Inferior parietal cortex (tissue), 1 donor: Measurements from ENCODE around the gene NHEJ1.

Experiments used
- DNase-seq: peaks from one replicate; pipeline ENCODE4 v3.0.0-alpha.2; 2016; ENCODE audit errors: extremely low spot score

The NHEJ1 gene

DNA sequence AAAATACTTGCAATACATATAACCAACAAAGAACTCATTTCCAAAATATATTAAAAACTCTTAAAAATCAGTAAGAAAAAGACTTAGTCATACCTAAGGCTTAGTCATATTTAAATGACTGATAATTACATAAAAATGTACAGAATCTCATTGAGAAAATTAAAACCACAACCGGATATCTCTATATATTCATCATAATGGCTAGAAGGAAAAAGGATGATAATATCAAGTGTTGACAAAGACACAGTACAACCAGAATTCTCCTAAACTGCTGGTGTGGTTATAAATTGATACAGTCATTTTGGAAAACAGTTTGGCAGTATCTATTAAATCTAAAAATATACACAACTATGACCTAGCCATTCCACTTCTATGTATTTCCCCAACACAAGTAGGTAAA is 72.8 kb downstream of the NHEJ1 start:
- DNase-seq, result no peak

DNA sequence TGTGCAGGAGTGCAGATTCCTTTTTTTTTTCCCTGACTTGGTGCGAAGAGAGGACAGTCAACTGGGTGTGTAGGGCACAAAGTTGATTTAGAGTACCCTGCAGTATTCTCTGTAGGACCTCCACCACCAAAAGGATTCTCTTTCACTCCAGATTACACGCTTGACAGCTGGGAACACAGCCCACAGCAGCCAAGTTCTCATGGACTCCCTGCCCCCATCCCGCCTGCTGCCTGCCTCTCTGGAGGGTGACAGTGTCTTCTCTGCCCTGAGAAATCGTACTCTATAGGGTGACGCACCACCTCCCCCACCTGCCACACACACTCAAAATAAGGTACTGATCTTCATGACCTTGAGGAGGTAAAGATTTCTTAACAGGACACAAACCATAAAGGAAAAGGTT is 73.3 kb downstream of the NHEJ1 start:
- no peak for DNase-seq

DNA sequence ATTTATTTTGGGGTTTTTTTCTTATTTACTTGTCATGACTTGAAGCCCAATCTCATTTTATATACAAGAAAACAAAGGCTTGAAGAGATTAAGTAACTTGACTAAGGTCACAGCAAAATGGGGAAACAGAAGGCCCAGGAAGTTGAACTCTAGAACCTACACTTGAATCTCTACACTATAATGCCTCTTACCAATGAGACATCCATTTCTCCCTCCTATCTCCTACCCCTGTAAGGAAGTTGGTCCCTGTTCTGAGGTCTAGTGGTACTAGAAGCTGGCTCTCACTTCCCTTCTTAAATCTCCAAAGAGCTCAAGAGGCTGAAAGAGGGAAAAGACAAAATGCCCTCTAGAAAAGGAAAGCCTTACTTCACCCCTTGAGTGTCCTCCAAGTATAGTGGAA is 74.4 kb downstream of the NHEJ1 start:
- DNase-seq, result no peak

DNA sequence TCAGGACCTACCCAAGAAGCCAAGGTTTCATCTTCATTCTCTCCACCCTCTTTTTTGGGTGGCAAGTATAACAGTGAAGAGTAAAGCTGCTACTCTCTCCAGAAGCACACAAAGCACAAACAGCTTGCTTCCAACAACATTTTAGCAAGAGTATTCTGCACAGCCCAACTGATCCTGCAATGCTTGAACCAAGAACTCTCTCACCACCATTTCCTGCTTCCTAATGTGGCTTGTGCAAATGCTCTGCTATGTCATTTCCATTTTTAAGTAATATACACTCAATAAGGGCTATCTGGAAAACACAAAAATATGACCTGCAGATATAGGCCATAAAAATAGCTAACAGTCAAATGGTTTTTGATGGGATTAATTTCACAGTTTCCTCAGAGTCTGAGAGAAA is 75.8 kb downstream of the NHEJ1 start:
- DNase-seq, result no peak

DNA sequence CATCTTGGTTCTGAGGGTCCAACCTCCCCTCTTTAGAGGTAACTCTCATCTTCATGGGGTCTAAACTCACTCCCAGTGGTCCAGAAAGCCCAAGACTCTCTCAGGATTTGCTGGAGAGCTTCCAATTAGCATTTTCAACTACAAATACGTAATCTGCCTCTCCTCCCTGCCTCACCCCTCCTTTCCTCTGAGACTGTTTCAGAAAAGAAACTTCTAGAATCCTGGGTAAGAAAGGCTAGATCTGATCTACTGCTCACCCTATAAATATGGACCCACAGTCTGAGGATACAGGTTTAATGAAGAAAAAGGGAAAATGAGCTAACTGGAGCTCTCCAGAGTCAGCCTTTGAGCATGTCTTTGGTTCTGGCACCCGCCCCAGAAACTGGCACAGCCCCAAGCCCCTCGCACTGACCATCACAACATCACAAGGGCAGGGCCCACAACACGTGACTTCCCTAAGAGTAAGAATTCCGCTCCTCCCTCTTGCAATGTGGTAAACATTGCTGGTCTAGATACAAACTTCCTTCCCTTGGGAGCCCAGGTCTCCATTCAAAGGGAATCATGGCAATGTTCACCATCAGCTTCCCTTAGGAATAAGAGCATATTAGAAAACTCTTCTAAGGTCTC is 78.2 kb downstream of the NHEJ1 start:
- no peak for DNase-seq

DNA sequence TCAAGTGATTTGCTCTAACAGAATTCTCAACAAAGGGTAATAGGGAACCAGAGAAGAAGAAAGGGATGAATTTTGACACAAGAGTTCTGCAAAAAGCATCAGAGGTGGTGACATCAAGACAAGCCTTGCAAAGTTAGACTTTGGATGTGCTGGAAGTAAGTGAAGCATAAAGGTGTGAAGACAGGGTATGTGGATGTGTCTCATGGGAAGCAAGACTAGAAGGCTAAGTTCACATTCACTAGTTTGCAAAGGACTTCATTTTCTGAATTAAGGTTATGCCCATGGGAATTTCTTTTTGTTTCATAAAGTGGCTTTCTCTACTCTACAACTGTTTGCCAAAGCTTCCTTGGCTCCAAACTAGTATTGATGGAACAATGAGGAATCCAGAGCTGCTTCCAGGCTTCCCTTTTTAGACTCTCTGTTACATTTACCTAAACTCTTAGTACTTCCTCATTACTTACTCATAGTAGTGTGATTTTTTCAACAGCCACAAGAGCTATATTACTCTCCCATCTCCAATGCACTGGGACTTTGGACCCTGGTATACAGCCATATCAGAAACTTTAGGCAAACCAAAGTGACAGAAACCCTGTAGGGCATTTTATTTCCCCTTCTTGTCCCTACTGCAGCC is 78.8 kb downstream of the NHEJ1 start:
- DNase-seq, result no peak

DNA sequence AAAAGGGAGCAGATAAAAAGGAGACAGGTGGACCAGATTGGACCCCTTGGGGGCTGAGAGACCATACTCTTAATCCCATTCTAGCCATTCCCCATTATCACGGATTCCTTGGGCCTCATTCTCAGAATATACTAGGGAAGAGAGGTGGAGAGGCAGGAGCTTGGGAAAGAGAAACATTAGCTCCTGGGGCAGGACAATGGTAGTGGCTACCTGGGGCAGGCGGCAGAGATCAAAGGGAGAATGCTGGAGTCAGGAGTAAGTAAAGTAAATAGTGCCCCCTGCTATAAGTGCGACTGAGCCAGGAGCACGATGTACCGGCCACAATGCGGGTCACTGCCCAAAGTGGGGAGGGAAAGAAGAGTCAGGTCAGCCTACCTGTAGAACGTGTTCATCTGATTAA is 79.5 kb downstream of the NHEJ1 start:
- DNase-seq, result no peak

DNA sequence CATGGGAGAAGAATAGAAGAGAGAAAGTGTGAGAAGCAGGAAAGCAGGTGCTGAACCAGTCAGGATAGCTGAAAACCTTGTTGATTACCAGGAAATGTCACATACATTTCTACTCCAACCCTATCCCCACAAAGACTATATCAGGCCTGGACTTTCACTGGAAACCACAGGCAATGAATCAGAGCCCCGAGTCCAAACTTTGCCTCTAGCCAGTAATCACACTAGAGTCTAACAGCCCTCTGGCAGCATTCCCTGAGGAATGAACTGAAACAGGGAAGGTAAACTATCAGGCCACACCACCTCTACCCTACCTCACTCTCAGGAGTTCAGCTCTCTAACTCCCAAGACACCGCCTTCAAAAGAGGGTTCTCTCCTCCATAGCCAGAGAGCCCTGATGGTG is 81.2 kb downstream of the NHEJ1 start:
- DNase-seq, result no peak

DNA sequence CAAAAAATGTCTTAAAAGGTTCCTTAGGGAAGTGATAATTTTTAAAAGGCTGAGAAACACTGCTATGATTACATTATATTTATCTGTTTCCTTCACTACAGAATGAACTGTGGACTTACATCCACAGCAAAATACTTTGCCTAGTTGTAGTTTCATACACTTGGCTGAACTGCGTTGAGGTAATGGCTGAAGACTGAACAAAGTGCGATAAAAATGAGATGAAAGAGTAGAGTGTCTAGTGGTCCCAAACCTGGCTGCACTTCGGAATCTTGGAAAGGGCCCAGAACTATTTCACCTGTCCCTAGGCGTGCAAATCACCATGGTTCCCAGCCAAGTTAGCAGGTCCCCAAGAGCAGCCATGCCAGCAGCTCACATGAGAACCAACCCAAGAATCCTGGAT is 81.7 kb downstream of the NHEJ1 start:
- no peak for DNase-seq

DNA sequence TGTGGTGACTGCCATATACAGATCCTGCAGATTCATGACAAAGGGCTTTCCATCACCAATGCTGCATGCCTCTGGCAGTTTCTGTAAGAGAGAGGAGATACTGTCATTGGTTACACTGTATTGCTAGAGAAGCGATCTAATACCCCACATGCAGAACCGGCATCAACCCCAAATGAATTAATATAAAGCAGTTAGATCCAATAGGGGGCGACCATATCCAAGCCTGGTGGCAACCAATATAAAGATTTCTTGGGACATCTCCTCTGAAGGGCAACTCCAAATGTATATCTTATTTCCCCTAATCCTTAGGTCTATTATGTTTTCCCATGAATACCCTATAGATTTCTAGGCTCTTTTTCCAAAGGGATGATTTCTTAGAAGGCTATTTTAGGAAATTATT is 82.5 kb downstream of the NHEJ1 start:
- no peak for DNase-seq

DNA sequence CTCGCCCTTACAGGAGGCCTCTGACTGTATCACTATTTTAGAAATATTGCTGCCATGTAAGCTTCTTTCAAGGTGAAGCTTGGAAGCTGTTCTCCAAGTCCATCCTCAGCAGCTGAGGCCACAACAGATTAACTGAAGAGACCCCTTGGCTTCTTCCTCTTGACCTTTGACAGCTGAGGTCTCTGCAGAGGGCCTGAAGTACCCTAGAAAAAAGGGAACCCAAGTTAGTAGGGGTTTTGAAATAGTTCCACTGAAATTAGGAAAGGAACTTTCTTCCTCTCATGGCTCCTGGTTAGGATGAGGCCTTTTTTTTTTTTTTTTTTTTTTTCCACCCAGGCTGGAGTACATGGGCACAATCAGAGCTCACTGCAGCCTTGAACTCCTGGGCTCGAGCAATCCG is 84.4 kb downstream of the NHEJ1 start:
- no peak for DNase-seq

DNA sequence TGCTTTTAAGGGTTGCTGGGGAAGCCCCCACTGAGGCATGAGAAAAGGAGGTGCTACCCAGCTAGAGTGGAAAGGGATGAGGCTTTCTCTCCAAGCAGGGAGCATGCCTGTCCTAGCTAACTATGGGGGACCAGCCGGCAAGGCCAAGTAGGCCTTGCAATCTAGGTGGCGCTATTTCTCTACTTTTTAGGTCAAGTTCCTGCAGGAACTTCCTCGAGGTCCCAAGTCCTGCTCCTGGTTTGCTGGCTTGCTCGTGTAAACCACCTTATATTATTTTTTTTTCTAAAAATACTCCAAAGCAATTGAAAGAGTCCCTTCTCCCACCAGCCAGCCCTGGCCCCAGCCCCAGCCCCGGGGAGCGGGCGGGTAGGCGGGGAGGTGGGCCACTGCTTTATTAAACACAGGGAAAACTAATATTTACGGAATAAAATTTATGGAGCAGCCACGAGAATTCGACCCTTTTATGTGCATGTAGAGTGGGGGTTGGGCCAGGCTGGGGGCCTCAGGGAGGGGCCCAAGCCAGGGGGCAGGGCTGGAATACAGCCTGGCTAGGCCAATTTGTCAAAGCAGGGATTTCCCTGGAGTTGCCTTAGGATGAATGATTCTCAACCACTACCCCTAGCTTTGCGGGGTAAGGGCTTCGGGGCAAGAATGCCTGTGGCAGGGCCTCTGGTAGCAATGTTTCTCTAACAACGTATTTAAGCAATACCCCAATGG is 87.0 kb downstream of the NHEJ1 start:
- peak; percentile 31 for DNase-seq

DNA sequence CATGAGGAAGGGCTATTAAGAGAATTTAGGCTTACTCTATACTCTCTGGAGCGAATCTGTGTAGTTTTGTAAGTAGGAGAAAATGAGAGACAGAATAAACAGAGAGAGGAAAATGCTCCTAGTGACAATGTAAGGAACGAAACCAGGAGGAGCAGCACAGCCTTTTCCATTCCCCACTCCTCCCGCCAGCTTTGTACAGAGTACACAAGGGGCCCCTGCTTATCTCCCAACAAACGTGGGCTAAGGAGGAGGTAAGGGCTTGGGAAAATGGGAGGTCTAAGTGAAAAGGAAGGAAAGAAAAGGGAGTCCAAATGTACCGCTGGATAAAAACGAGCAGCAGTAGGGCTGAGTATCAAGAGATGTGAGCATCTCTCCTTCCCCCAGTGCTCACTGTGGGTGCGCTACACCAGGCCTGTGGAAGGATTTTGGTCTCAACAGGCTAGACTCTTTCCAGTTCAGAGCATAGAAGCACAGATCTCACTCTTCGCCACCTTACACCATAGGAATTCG is 87.8 kb downstream of the NHEJ1 start:
- DNase-seq, result no peak

DNA sequence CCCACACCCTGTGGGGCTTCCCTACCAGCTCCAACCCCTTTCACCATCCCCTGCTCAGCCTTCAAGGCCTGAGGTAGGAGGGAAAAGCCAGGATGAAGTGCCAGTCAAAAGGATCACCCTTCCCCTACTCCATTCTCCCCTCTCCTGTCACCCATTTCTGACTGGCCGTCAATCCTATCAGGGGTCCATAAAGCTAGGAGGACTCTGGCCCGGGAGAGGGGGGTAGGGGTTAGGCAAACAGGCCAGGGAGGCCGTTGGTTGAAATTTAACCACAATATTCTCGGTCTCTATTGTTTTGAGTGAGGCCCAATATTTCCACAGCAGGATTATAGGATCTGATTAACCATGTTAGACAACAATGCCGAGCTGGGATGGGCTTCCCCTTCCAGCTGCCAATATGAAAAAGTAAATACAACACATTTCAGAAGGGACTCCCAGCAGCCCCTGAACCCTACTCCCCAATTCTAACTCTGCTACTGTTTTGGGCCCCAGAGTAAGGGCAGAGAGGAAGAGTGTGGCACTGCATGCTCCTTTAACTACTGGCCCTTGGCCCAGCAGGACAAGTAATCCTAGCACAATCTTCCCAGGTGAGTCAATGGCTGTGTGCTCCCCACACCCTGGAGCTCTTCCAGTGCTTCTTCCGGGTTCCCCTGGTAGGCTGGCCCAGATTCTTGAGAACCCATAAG is 89.3 kb downstream of the NHEJ1 start:
- DNase-seq, result no peak

DNA sequence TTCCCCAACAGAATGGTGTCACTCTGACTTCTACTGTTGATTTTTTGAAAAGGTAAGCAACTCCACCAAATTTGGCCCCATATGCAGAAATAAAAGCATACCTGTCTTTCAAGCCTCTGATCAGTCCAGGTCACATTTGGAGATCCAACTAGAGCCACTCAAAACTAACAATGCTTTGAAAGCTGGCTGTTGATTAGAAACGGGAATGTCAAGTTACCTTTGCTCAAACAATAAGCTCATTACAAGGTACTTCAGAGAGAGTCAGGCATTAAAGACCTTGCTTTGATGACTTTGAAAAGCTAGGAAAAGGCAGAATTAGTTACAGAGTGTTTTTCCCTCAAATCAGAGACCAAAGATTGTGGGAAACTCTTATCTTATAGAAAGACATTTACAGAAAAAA is 95.1 kb downstream of the NHEJ1 start:
- no peak for DNase-seq

DNA sequence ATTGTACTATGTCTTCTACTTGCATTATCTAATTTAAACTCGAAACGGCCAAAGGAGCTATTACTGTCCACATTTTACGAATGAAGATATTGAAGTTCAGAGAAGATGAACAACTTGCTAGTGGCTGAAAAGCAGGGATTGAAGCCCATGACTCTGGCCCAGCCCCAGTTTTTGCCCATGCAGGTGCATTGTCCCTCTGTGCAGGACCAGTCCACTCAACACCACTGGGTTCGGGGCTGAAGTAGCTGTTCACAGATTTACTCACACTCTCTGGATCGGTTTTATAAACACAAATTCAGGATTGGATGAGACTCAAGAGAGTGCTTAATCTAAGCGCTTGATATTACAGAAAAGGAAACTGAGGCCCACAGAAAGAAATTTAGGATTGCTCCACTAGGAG is 98.5 kb downstream of the NHEJ1 start:
- DNase-seq, result no peak

DNA sequence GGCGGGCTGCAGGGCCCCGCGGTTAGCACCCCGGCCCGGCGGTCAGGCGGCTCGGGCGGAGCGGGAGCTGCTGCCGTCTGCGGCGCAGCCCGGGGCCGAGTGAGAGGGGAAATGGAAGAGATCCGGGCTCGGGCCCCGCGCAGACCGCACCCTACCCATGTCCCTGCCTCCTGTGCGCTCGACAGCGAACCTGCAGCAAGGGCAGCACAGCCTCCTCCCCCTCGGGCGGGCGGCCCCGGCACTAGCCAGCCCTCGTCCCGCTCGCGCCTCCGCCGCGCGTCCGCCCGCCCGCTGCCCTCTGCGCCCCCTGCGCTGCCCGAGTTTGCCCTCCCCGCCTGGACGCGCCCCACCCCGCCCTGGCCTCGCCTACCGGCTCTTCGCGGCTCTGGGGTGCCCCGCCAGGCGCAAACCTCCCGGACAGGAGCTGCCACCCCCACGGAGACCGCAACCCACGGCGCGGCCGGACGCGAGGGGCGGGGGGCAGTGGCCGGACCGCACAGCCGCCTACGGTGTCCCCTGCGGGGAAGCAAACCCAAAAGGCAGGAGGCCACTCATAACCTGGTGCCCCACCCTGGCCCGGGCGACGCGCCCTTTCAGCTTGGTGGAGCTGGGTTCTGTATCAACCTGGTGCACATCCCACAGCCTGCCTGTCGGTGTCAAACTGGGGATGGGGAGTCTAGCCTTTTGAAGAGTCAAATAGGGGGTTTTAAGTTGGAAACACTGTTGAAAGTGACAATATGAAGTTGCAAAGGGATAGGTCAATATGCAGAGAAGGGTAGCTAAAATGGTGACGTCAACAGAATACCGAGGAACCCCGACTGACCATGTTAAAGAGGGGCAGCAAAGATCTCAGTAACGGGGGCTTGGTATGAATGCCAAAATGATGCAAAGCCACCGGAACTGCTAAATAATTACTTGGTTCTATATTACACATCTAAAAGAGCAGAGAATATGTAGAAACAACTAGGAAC is 99.5 kb downstream of the NHEJ1 start, which contains the start of gene IHH:
Gene IHH (minus strand): TSS at position 101 of the 971 bp plus-strand sequence. CDS start 454 bp downstream, outside the sequence.
- no peak for DNase-seq

DNA sequence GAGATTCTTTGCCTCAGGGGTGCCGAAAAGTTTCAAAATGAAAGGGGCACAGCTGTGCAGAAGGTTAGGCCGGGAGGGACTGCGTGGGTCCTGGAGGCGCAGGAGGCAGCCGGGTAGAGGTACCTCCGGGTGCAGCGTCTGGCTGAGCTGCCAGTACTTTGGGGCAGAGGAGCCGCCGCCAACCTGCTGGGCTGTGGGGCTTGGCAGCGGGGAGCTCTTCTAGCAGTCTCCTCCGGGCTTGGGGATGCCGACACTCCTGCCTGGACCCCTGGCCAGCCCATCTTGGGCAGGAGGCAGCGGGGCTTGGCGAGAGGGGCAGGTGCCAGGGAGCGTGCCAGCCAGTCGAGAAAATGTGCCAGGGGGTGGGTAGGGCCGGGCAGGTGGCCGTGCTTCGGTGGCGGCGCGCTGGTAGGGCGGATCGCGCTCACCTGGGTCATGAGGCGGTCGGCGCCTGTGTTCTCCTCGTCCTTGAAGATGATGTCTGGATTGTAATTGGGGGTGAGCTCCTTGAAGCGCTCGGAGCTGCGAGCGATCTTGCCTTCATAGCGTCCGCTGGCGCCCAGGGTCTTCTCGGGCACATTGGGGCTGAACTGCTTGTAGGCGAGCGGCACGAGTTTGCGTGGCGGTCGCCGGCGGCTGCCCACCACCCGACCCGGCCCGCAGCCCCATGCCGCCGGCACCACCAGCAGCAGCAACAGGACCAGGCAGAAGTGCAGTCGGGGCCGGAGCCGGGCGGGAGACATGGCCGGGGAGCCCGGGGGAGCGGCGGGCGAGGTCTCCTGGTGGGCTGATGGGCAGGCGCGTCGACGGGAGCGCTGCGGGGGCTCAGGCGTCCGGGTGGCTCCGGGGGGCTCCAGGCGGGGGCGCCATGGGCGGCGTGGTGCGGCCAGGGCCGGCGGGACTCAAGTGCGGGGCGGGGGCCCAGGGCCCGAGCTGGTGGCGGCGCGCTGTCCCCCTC is 100.6 kb downstream of the NHEJ1 start:
- no peak for DNase-seq

DNA sequence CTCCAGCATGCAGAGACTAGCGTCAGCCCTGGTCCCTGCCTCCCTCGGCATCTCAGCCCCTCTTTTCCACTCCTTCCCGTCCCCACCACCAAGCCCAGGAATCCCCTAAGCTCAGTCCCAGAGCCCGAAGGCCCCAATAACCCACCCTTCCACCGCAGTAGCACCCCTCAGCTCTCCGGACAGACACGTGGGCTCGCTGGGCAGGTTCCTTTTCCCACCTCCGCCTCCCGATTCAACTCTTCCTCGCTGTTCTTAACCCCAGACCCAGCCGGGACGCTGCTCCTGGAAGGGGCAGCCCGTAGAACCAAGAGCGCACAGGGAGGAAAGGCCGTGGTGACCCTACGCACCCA is 101.3 kb downstream of the NHEJ1 start:
- DNase-seq, result no peak
